Upper lobe of right lung (tissue), 1 donor: ENCODE results near the gene ATXN7. TPM values are rescaled to one million over a fixed set of nuclear protein-coding genes. Genes with fewer than 3 reads are reported as not detected.
A peak's percentile ranks its signal among the peaks of the same experiment; 100 is the strongest.

Experiments
- ATAC-seq: fragments of 200-7000 bp; cut with Tn5 transposase; one replicate; pipeline ENCODE4 v1.9.1; 2020; ENCODE audit warnings: mild to moderate bottlenecking, moderate library complexity
- DNase-seq: peaks from one replicate; pipeline ENCODE4 v3.0.0-alpha.2; 2020
- H3K27ac ChIP-seq: fragments of 200-600 bp; one replicate; pipeline ENCODE4 v1.8.0; 2022
- H3K27me3 ChIP-seq: fragments of 200-600 bp; one replicate; pipeline ENCODE4 v1.8.0; 2022; ENCODE audit warnings: mild to moderate bottlenecking
- H3K36me3 ChIP-seq: fragments of 200-600 bp; one replicate; pipeline ENCODE4 v1.8.0; 2022
- H3K4me1 ChIP-seq: fragments of 200-600 bp; one replicate; pipeline ENCODE4 v1.8.0; 2022
- H3K4me3 ChIP-seq: fragments of 200-600 bp; one replicate; pipeline ENCODE4 v1.8.0; 2022; ENCODE audit warnings: mild to moderate bottlenecking
- H3K9me3 ChIP-seq: fragments of 200-600 bp; one replicate; pipeline ENCODE4 v1.8.0; 2022
- intact Hi-C: fragments of 100-400 bp; cut with DNase I; formaldehyde crosslinking; loops from one replicate; pipeline ENCODE4 v1.11.0; 2022
- total RNA-seq: library from RNA; stranded (reverse); fragmentation: NEBNext Ultra II Directional; extraction: Animal tissue kit (Norgen Biotek cat#: 25700); gene quantifications from one replicate; pipeline ENCODE4 v1.2.1, GENCODE V29; 2021
- TF ChIP-seq, protein P1 (sequence below): fragments of 200-600 bp; IDR thresholded peaks from one replicate; pipeline ENCODE4 v1.8.0; 2022; ENCODE audit warnings: antibody characterized with exemption
- donor health status: DM: no; HTN: yes; CAD: no; lungs with severe emphysema.

ATXN7 gene
- total RNA-seq, 1 donor from 2014 or later: 35.5 TPM

DNA sequence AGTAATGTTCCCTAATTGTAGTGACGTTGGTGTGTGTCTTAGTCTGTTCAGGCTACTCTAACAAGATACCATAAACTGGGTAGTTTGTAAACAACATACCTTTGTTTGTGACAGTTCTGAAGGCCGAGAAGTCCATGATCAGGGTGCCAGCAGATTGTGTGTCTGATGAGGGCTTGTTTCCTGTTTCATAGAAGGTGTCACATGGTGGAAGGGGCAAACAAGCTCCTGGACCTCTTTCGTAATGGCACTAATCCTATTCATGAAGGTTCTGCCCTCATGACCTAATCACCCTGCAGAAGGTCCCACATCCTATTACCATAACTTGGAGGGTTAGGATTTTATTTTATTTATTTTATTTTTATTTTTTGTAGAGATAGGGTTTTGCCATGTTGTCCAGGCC, 11.1 kb downstream of the ATXN7 start:
- Histone ChIP-seq H3K27me3 (no peaks in the 10 kb centered on the region), H3K4me3 (no peak overlapping the region), H3K27ac (no peak overlapping the region), H3K9me3 (no peaks in the 10 kb centered on the region), H3K36me3 (no peaks in the 10 kb centered on the region), H3K4me1 (peaks cover 5% of the 10 kb centered on the region)
- peak; percentile 59 for ATAC-seq
- DNase-seq: no peak
- intact Hi-C loops: no loop called here
- TF ChIP-seq, protein P1, sequence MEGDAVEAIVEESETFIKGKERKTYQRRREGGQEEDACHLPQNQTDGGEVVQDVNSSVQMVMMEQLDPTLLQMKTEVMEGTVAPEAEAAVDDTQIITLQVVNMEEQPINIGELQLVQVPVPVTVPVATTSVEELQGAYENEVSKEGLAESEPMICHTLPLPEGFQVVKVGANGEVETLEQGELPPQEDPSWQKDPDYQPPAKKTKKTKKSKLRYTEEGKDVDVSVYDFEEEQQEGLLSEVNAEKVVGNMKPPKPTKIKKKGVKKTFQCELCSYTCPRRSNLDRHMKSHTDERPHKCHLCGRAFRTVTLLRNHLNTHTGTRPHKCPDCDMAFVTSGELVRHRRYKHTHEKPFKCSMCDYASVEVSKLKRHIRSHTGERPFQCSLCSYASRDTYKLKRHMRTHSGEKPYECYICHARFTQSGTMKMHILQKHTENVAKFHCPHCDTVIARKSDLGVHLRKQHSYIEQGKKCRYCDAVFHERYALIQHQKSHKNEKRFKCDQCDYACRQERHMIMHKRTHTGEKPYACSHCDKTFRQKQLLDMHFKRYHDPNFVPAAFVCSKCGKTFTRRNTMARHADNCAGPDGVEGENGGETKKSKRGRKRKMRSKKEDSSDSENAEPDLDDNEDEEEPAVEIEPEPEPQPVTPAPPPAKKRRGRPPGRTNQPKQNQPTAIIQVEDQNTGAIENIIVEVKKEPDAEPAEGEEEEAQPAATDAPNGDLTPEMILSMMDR: no peak

DNA sequence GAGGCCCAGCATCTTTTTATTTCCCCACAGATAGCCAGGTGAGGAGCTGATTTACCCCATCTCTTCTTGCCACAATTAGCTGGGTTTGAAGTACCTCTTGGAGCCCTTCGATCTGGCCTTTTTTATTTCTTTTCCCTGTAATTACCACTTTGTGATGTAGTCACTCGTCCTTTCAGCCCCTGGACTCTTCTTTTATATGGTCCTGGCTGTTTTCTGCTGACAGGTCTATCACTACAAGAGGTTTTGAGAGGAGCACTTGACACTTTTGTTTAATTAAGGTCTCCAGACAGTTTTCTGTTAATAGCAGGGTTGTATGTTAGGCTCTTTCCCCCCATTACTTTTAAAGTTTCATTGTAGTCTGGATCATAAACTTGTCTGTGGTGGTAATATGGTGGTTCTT, 11.8 kb downstream of the ATXN7 start:
- Histone ChIP-seq H3K27me3 (no peaks in the 10 kb centered on the region), H3K36me3 (no peaks in the 10 kb centered on the region), H3K4me1 (peaks cover 5% of the 10 kb centered on the region), H3K9me3 (no peaks in the 10 kb centered on the region), H3K4me3 (no peak overlapping the region), H3K27ac (no peak overlapping the region)
- TF ChIP-seq, protein P1: no peak
- ATAC-seq: no peak
- no peak for DNase-seq
- intact Hi-C loops: no loop called here

DNA sequence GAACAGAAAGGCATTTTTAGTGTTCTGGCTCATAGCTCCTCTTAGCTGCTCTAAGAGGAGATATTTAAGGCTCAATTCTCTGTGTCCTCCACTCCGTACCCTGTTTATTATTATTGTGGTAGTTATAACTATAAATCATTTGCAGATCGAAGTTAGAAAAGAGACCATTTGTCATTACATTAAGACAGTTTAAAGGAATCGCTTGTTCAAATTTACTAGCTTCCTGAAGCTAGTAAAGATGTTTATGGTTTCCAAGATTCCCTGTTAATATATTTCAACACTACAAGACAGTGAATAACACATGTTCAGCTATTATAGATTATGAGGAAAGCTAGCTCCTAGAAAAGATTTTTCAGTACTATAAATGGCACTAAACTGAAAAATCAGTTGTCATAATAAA, 12.6 kb downstream of the ATXN7 start:
- no peak overlapping the region for H3K4me3 ChIP-seq
- no peaks in the 10 kb centered on the region for H3K36me3 ChIP-seq
- peaks cover 5% of the 10 kb centered on the region for H3K4me1 ChIP-seq
- no peak for ATAC-seq
- TF ChIP-seq, protein P1: no peak
- H3K27me3 ChIP-seq: no peaks in the 10 kb centered on the region
- H3K27ac ChIP-seq: no peak overlapping the region
- DNase-seq: no peak
- intact Hi-C loops: no loop called here
- no peaks in the 10 kb centered on the region for H3K9me3 ChIP-seq

DNA sequence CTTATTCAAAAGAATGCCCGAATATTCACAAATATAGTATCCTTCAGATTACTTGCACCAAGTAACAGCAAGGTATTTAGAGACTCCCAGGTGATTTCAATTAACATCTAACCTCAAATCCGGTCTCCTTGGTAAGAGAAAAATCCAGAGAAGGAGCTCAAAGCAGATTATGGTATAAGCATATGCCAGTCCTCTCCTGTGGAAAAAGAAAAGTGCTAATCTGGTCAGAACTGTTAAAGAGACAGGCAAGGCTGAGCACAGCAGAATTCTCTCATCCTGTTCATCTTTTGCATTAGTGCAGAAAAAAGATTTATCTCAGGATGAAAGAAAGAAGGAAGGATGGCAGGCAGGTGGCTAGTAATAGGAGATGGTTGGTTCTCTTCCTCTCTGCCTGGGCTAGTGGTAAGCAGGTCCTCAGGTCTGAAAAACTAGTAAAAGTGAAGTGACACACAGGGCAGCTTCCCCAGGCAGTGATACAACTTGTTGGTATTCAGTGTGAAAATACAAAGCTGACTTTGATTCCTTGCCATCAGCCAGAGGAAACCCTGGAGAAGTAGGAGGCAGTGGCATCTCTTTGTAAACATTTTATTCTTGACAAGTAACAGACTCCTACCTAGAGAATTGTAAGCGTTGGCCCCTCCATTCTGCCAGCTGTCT, 14.2 kb downstream of the ATXN7 start:
- intact Hi-C loops: no loop called here
- no peaks in the 10 kb centered on the region for H3K36me3 ChIP-seq
- no peaks in the 10 kb centered on the region for H3K4me1 ChIP-seq
- DNase-seq (no peak), ATAC-seq (no peak)
- no peaks in the 10 kb centered on the region for H3K27me3 ChIP-seq
- no peak overlapping the region for H3K4me3 ChIP-seq
- no peaks in the 10 kb centered on the region for H3K9me3 ChIP-seq
- TF ChIP-seq, protein P1: no peak
- no peak overlapping the region for H3K27ac ChIP-seq

DNA sequence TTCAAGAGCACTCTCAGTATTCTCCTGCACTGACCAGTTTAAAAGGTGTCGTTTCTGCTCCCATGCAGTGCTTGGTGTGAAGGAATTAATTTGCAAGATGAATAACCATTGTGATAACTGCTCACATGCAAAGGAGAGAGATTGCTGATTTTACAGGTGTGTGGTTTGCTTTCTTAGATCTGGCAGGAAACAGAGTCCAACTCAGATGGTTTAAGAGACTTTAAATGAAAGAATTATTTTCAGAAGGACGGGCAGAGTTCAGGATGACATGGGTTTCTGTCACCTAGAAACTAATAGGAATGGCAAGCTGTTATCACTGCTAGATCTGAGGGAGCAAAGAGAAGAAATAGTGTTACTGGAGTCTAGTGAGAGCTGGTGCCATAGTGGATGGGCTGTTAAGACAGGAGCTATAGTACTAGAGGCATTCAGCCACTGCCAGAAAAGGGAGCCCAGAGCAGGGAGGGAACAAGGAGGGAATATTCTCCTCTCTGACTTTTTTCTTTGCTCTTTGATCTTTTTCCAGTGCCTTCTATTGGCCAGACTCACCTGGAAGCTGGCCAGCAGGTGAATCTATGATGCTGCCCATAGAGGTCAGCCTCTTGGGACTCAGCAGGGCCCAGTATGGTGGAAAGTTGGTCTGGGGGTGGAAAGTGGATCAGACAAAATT, 14.9 kb downstream of the ATXN7 start:
- intact Hi-C loops: no loop called here
- Histone ChIP-seq H3K27ac (no peak overlapping the region), H3K36me3 (no peaks in the 10 kb centered on the region), H3K4me3 (no peak overlapping the region), H3K9me3 (no peaks in the 10 kb centered on the region), H3K4me1 (no peaks in the 10 kb centered on the region), H3K27me3 (no peaks in the 10 kb centered on the region)
- no peak for ATAC-seq
- no peak for DNase-seq
- TF ChIP-seq, protein P1: no peak
